Gastrocnemius medialis (tissue), 4 donors: Measurements from ENCODE around the gene PPT2.

Experiments used
- POLR2A ChIP-seq, 2 donors: fragments of 450-650 bp; IDR thresholded peaks; one replicate each; pipeline ENCODE4 v1.6.1; 2017; ENCODE audit warnings: antibody characterized with exemption in 2 of 2, mild to moderate bottlenecking in 2 of 2, moderate library complexity in 2 of 2
- TF ChIP-seq, protein P1 (sequence below), 5 experiments: fragments of 450-650 bp in 3 of 5; fragments of 200-600 bp in 2 of 5; sonication (generic) in 2 of 5; IDR thresholded peaks in 4 of 5; conservative IDR thresholded peaks in 1 of 5; 1 replicate in 4 of 5; 2 replicates in 1 of 5; pipeline ENCODE4 v1.5.1; 2016 to 2019; ENCODE audit warnings: antibody characterized with exemption in 5 of 5, mild to moderate bottlenecking in 3 of 5, moderate library complexity in 3 of 5

DNA sequence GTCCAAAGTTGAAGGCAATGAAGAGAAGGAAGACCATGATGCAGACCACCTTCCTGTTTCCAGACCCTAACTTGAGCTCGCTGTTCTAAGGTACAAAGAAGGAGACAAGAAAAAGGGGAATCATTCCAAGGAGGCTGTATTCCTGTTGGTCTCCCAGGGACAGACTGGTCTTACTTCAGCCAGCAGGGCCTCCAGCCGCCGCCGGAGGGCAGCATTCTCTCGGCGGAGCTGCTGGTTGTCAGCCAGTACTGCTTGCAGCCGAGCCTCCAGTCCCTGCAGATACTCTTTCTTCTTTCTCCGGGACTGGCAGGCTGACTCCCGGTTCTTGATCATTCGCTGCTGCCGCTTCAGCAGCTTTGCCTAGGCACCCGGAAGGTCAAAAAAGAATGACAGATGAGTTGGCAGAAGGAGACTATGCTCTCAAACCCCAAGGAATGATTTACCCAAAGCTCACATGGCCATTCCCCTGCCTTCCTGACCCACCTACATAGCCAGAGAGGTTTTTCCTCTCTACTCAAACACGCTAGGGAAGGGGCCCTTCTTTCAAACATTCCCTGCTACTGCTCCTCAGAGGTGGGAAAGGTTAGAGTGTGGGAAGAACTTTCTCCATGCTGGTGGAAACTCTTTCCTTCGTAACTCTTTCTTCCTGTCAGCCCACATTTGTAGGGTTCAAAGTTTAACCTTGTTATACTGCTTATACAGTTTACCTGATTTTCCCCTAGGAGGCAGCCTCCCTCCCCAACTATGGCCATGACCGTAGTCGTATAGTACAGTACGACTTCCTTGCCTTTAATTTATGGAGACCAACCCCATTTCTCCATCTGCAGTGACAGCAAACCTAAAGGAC lies 34.9 kb upstream of the PPT2 start:
- TF ChIP-seq, protein P1, sequence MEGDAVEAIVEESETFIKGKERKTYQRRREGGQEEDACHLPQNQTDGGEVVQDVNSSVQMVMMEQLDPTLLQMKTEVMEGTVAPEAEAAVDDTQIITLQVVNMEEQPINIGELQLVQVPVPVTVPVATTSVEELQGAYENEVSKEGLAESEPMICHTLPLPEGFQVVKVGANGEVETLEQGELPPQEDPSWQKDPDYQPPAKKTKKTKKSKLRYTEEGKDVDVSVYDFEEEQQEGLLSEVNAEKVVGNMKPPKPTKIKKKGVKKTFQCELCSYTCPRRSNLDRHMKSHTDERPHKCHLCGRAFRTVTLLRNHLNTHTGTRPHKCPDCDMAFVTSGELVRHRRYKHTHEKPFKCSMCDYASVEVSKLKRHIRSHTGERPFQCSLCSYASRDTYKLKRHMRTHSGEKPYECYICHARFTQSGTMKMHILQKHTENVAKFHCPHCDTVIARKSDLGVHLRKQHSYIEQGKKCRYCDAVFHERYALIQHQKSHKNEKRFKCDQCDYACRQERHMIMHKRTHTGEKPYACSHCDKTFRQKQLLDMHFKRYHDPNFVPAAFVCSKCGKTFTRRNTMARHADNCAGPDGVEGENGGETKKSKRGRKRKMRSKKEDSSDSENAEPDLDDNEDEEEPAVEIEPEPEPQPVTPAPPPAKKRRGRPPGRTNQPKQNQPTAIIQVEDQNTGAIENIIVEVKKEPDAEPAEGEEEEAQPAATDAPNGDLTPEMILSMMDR (IDR thresholded peaks at IDR 0.05 in 4 of 5, conservative IDR thresholded peaks at IDR 0.05 in 1 of 5) = peak; percentile 82 to 91 (median 88)
- TF ChIP-seq POLR2A (IDR thresholded peaks at IDR 0.05) = no peak
